Measurements from ENCODE around the gene QSOX2.

QSOX2 gene

GRCh38 chr9:136192289-136193126 is 53.1 kb downstream of the QSOX2 start:
- no peak for DNase-seq

DNA sequence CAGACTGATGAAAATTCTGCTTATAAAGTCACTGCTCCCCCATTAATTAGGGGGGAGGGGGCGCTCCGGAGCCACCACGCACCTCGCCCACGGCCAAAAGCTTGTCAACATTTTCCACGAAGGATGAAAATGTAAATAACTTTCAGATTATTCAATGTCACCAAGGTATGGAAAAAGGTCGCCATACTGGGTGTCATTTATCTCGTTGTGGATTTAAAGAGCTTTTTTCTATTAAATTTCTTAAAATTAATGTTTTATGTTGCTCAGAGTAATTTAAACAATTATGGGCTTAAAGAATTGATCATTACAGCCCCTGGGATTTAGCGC is 53.7 kb downstream of the QSOX2 start:
- DNase-seq, result no peak

DNA sequence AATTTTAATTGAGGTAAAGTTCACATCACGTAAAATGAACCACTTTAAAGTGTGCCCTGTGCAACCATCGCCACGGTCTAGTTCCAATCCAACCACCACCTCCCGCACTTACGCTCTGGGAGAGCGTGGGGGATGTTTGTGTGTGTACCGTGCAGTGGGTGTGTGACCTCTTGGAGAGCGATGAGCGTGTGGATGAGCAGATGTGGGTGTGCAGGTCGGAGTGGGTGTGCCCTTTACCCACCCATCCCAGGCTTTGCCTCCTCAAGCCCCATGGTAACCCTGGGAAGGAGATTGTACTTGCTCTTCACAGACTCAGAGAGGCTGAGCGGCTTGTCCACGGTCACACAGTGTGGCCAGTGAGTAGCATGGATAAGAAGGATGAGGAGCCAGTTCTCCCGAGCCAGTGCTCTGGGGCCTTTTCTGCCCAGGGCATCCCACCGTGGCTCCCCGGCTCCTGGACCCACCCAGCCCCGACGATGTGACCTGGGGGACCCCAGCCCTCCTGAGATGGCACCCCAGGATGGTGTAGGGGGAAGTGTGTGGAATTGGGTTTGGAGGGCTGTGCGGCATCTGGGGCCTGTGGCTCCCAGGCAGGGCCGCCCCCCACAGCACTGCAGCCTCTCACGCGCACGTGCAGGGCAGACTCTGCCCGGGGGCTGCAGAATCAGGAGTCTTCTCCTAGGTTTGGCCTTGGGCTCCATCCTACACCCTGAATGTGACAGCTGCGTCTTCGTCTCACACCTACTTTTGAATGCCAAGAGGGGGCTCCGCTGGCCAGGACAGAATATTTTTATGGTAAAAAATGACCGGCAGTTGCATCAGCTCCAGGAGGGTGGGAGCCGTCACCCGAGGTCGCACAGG is 54.3 kb downstream of the QSOX2 start:
- DNase-seq, result no peak

DNA sequence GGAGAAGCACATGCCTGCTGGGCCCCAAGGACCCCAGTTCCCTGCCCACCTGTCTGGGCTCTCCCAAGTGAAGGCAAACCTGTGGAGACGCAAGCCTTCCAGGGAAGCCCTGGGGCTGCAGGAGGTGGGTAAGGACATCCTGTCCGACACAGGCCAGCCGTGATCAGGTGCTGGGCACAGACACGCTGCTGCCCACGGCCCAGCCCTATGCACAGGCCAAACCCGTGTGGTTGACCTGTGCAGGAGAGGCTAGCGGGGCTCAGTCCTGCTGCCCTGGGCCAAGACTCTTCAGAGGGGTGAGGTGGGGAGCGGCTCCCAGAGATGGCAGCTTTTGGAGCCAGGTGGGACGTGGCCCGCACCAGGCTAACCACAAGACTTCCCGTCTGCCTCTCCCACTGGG is 55.0 kb downstream of the QSOX2 start:
- no peak for DNase-seq

DNA sequence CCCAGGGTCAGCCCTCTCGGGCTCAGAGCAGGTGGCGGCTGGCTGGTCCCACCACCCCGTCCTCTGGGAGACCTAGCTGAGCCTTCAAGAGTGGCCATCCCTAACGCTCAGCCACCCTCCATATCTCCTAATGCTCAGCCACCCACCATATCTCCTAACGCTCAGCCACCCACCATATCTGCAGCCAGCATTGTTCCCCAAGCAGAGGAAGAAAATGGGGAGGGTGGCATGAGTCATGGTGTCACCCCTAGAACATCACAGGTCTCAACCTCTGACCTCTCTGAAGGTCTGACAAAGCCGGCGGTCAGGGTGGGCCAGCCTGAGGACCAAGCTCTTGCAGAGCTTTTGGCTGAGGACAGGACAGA is 55.4 kb downstream of the QSOX2 start:
- DNase-seq, result no peak

DNA sequence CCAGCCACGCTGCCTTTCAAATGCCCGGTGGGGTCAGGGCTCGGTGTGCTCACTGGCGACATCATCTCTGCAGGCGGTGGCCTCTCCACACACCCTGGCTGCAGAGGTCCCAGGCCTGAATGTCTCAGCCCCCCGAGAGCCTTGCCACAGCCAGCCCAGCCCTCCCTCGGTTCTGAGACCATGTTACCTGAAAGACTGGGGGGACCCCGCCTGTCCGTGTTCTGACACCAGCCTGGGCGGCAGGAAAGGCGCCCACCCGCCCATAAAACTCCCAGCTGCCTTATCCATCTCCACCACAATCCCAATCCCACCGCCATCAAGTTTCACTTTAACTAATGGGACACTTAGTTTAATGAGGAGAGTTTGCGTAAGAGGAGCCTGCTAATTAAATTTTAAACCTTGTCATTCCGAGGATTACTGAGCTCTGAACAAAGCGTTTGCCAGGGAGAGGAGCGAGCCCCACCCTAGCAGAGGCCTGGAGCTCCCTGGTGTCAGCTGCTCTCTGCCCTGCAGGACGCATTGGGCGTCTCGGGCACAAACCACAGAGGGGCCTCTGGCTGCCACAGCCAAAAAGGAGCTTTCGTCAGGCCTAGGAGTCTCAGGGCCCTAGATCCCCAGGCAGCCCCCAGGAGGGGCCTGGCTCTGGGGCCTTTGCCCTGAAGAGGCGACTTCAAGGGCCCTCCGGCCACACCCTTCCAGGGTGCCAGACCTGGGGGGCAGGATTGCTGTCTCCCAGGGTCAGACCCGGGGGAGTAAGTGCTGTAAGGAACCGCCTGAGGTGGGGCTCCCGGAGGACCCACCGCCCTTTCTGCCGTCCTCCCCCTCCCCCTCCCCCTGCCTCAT is 56.0 kb downstream of the QSOX2 start:
- DNase-seq, result no peak

DNA sequence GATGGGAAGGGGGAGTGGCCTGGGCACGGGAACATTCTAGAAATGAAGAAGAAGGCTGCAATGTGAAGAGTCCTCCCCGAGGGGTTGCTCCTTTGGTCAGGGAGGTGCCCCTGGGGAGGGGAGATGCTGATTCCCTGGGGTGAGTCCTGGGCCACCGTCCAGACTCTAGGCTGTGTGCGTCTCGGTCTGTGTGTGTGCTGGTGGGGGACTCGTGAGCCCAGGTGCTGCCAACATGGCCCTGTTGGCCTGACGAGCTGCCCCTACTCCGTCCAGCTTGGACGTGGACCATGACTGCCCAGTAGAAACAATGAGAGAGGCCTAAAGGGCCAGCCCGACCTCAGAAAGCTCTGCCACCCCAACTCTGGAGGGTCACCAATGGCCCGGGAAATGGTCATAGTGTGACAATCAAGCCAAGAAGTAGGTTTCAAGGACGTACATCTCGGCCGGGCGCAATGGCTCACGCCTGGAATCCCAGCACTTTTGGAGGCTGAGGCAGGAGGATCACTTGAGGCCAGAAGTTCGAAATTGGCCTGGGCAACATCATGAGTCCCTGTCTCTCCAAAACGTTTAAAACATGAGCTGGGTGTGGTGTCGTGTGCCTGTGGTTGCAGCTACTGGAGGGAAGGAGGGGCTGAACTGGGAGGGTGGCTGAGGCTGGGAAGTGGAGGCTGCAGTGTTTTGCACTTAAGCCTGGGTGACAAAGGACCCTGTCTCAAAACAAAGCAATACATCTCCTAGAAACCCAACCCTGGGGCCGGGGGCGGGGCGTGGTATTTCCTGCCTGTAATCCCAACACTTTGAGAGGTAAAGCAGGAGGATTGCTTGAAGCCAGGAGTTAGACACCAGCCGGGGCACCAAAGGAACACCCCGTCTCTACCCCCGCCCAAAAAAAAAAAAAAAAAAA is 57.7 kb downstream of the QSOX2 start:
- DNase-seq, result no peak

- DNase-seq, result no peak
Observed at GRCh38 chr9:136187197-136187596, 58.4 kb downstream of the QSOX2 start.

DNA sequence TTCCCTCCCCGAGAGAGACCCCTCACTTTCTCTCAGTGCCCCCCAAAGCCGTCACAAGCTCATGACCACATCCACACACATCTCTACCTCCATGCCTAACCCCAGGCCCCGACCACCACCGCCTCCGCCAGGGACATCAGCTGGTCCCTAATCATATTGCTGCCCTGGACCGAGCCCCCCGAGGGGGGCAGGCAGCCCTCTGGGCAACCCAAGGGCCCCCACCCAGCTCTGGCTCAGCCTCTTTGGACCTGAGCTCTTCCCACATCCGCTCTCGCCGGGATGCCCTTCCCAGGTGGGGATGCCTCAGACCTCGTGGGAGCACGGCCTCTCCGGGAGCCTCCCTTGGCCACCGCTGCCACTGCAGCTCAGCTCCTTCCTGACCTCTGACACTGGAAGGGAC is 59.2 kb downstream of the QSOX2 start:
- DNase-seq, result no peak

- DNase-seq, result no peak
Observed at GRCh38 chr9:136185596-136186366, 59.8 kb downstream of the QSOX2 start.

DNA sequence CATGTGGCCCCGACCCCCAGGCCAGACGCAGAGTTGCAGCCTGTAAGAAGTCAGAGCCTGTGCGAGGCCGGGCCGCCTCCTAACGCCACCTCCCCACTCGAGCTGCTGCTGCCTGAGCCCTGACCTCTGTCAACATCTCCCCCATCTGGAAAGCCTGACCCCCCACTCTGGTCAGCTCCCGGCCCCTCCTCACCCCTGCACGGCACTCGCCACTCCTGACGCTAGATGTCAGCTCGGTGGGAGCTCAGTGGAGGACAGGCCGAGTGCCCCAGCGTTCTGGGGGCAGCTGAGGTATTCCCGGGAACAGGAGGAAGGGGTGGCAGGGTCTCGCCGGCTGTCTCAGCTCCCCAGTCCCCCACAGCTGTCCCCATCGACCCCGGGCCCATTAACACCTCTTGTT is 60.5 kb downstream of the QSOX2 start:
- no peak for DNase-seq

DNA sequence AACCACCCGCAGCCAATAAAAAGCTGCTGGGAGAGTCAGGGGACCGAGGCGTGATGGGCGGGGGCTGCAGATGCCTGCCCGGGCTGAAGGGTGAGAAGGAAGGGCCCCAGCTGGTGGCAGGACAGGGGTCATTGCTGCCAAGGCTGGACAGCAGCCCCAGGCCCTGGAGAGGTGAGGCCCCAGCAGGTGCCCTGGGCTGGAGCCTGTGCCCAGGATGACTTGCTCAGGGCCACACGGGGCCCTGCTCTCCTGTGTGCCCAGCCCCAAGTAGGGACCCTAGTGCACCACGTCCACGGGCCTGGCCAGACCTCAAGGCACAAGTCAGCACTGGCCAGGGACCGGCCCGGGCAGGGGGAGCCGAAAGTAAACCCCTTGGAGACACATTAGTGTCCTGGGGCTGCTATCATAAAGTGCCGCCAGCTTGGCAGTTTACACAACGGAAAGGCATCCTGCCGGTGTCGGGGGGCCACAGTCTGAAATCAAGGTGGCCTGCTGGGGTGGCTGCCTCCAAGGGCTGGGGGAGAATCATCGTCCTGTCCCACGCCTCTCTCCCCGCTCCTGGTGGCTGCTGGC is 62.7 kb downstream of the QSOX2 start:
- no peak for DNase-seq

DNA sequence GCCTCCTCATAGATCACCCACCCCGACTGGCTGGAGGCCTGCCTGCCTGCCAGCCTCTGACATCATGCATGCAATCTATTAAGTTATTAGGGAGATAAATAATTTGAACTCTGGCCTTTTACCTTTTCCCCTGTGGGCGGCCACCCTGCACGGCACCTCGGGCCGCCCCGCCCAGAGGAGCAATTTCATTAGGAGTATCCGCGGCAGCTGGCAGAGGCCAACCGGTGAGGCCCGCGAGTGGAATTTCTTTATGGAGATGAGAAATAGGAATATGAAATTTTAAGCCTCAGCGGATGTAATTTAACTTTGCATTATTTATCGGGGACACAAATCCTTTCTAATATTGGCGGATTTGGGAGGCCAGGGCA is 63.2 kb downstream of the QSOX2 start:
- DNase-seq, result no peak

GRCh38 chr9:136181784-136182419 is 63.7 kb downstream of the QSOX2 start:
- no peak for DNase-seq

DNA sequence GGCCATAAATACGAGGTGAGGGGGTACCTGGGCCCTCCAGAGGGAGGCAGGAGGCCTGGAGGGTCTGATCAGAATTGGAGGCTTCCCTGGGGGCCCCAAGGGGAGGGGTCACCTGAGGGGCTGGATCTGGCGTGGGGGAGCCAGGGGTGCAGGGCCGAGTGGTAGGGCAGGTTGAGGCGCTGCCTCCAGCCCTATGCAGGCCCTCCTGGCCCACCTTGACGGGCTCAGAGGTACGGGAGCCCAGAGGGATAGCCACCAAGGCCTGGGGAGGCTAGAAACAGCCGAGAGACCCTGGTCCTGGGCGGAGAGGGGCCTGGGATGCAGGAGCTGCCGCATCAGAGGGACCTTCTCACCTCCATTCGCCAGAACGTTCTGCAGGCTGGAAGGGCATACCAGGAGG is 65.0 kb downstream of the QSOX2 start:
- DNase-seq, result no peak

DNA sequence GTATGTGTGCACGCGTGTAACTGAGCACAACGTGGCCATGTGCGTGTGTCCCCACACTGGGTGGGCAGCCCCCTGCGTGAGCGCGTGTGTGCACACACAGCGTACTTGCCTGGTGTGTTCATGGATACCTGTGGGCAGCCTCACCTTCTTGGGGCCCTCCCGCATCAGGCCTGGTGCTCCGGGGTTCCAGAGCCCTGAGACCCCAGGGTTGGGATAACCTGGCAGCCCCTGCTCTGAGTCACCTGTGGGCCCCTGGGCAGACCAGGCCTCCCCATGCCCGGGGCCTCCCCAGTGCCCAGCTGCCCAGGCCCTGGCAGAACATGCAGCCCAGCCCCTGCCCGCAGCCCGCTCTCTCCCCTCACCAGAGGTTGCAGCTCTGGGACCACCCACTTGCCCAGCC is 65.9 kb downstream of the QSOX2 start:
- no peak for DNase-seq

- DNase-seq, result no peak
Observed at GRCh38 chr9:136179101-136179616, 66.5 kb downstream of the QSOX2 start.

GRCh38 chr9:136178773-136179075 is 66.9 kb downstream of the QSOX2 start:
- DNase-seq, result no peak

GRCh38 chr9:136178061-136178772 is 67.4 kb downstream of the QSOX2 start:
- DNase-seq, result no peak
